Frontal cortex (tissue), 4 donors: ENCODE data around the gene NSUN7. TPM values are rescaled to one million over a fixed set of nuclear protein-coding genes. Genes with fewer than 3 reads are reported as not detected.
"Not testable (repeated sequence)": the region's sequence is repeated elsewhere in the genome, so short reads cannot be mapped to it uniquely, and the experiment has no call there.

Experiments
- DNase-seq, 2 donors: peaks; one replicate each; pipeline ENCODE4 v3.0.0; 2012; ENCODE audit warnings: low spot score in 2 of 2
- FAIRE-seq: peaks from 2 replicates; lab custom pipeline; 2012; peaks lifted over from hg19 to GRCh38; lab: Jason Lieb, UNC
- total RNA-seq: library from RNA; depleted of rRNA; stranded (reverse); fragments of >200 nt; gene quantifications from one replicate; pipeline ENCODE4 v1.2.3, GENCODE V29; 2014
- donor health status: control.
- donor health status: control.
- donor health status: control.

NSUN7 gene
- total RNA-seq, 1 donor from 2014 or later: 11.0 TPM

DNA sequence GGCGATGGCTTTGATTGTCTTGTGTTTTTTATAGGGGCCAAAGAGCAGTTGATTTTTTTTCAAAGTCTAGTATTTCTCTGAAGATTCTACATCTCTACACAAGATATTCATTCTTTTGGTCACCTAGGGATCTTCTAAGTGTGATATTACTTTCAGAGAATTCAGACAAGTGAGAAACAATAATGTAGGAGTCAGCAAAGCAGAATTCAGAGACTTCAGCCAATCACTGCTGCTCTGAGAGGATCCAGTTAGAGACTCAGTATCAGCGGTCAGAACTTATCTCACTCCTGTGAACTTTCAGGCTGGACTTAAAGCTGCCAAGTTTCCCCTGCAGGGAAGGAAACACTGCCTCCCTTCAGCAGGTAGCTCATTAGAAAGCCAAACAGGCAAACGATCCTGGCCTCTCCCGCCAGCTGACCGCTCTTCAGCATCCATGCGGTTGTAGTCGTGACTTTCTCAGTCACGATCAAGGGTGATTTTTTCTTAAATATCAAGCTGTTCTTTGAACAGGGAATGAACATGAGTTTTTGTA, 59.2 kb downstream of the NSUN7 start:
- no peak for FAIRE-seq
- DNase-seq: no peak

DNA sequence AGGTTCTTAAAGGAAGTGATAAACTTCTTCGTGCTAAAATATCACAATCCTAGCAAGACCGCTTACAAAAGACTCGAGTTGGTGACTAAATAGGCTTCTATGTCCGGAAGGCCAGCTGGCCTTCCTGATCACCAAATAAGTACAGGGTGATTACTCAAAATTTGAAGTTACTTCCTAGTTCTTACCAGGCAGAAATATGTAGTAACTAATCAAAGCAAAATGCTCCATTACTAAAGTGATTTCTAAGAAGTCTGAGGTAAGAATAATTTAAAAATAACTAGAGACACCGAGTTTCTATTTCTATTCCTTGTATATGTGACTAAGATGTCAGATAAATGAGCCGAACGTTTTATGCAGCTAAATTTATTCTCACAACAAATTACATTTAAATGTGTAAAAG, 62.2 kb downstream of the NSUN7 start:
- FAIRE-seq: no peak

DNA sequence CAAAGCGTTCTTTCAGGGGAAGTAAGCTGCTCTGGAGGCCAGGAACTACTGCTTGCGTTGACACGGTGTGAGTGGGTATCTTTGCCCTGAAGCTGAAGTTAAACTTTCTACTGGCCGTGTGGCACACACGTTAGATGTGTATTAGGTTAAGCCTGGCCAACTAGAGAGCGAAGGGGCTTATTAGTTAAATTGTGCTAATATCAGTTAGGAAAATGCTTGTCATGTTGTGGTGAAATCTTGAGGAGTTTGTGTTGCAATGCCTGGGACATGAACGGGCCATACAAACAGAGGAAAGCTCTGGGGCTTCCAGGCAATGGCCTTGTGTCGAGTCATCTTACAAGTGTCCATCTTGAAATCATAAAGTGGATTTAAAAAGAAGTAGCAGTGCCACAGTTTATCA, 62.6 kb downstream of the NSUN7 start:
- FAIRE-seq: no peak
- no peak for DNase-seq

More for the DNA sequence above, 62.2 kb downstream of the NSUN7 start:
- DNase-seq: no peak

DNA sequence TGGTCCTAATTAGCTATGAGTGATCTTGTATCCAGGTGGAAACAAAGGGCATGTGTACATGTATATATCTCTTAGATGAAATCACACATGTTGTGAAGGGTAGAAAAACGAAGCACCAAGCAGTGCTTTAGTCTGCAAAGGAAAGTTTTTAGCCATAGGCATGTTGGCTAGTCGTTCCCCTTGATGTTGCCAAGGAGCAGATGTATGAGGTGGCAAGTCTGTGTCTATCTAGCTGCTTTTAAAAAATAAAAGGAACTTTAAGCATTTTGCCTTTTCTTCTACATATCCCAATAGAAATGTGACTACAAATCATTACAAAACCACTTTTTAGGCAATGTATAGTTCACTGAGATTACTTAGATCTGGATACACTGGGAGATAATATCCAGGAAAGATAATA, 63.1 kb downstream of the NSUN7 start:
- FAIRE-seq (no peak), DNase-seq (no peak)

DNA sequence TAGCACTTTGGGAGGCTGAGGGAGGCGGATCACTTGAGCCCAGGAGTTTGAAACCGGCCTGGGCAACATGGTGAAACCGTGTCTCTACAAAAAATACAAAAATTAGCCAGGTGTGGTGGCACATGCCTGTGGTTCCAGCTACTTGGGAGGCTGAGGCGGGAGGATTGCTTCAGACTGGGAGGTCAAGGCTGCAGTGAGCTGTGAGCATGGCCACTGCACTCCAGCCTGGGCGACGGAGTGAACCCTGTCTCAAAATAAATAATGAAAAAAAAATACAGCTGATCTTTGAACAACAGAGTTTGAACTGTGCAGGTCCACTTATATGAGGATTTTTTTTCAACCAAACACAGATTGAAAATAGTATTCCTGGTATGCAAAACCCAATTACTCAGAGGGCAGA, 67.4 kb downstream of the NSUN7 start:
- not testable (repeated sequence) for FAIRE-seq, DNase-seq

DNA sequence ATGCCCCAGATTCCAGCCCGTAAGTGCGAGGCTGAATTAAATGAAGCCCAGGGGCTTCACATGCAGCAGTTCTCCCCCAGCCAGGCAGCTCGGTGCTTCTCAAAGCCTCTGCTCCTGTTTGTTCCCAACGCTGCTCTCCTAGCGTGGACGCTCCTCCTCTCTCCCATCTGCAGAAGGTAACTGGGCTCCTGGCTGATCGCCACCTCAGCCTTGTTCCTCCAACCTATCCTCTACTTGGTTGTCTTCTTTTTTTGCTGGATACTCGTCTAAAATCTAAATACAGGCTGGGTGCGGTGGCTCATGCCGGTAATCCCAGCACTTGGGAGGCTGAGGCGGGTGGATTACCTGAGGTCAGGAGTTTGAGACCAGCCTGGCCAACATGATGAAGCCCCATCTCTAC, 70.3 kb downstream of the NSUN7 start:
- no peak for FAIRE-seq
- no peak for DNase-seq

DNA sequence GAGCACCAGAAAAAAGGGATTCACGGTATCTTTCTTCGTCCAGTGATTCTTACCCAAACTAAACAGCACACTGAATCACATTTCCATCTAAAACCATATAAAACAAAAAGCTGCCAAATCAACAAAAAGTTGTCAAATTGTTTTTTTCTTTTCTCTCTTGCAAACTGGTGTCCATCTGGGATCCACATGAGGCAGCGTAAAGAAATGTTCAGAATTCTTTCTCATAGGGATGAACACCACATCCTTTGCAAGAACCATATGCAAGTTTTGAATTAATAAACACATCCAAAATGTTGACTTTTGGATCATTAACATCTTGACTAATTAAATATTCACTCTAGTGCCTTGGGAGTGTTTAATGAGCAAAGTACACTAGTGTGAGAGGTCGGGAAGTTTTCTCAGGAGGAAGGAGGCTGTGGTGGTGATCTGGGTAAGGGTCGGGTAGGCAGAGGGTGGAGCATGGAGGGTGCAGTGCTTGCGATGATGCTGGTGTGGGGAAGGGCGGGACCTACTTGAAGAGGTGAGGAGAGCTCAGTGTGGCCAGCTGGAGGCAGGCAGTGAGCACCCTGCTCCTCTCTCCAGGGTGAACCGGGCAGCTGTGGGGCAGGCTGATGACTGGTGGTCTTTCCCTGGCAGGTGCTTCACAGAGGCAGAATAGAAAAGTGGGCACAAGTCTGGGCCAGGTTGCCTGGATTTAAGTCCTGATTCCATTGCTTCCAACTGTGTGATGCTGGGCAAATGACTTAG, 72.8 kb downstream of the NSUN7 start:
- no peak for DNase-seq
- FAIRE-seq: no peak

DNA sequence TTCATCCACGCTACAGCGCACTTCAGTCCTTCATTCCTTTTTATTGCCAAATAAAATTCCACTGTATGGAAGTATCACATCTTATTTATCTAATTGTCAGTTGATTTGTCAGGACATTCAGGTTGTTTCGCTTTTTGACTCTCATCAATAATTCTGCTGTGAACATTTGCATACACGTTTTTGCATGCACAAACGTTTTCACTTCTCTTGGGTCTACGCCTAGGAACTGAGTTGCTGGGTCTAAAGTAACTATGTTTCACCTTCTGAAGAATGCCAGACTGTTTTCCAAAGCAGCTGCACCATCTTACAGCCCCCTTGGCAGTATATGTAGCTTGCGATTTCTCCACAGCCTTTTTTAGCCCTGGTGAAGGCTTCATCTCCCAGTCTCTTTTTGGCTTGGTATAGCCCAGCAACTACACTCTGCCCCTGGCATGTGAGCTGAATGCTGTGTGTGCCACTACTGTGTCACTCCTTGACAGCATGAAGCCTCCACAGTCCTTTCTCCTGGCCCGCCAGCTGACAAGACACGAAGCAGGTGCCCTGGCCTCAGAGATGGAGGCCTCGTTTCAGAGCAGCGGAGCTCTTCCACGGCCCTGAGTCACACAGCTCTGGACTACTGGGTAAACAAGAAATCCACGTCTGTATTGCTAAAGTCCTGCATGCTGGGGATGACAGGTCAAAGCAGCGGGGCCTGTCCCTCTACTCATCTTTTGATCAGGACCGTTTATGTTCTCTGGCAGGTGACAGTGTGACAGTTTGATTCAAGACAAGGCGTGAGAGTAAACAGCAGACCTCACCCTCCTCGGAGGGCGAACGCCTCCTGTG, 75.5 kb downstream of the NSUN7 start:
- FAIRE-seq: no peak
- DNase-seq: no peak

DNA sequence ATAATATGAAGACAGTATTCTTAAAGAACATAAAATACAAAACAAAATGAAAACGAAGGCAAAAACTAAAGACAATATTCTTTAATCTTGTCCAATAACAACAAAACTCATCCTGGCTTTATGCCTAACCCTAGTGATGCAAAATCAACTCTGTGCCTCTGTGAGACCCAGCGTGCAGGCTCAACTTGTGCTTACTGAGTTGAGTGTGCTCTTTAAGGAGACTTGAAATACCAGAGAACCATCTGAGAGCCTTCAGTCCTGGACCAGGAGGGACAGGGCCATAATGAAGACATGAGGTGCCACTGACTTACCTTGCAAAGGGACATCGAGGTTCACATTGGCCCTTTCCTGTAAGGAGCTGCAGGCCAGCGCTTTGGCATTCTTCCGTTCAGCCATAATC, 77.1 kb downstream of the NSUN7 start:
- DNase-seq (no peak), FAIRE-seq (no peak)

DNA sequence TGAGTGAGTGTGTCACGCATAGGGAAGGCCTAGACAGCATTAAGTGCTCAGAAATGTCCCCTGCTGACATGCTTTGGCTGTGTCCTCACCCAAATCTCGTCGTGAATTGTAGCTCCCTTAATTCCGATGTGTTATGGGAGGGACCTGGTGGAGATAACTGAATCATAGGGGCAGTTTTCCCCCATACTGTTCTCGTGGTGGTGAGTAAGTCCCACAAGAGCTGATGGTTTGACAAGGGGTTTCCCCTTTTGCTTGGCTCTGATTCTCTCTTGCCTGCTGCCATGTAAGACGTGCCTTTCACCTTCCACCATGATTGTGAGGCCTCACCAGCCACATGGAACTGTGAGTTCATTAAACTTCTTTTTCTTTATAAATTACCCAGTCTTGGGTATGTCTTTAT, 78.0 kb downstream of the NSUN7 start:
- DNase-seq (no peak), FAIRE-seq (no peak)

DNA sequence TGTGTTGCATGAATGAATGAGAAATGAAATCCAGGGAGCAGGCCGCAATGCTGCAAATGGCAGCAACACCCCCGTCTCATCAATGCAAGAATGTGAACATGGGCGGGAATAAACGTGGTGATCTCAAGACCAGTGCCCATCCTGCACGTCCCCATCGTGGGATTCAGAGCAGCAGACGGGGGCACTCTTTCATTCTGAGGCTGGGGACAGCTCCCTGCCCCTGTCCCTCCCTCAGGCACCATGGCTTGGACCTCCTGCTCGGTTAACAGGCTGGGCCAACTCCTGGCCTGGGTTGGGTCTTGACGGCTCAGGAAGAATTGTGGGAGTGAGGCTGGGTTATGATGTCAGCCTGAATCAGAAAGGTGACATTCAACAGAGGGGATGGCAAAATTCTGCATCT, 78.9 kb downstream of the NSUN7 start:
- DNase-seq (no peak), FAIRE-seq (no peak)

DNA sequence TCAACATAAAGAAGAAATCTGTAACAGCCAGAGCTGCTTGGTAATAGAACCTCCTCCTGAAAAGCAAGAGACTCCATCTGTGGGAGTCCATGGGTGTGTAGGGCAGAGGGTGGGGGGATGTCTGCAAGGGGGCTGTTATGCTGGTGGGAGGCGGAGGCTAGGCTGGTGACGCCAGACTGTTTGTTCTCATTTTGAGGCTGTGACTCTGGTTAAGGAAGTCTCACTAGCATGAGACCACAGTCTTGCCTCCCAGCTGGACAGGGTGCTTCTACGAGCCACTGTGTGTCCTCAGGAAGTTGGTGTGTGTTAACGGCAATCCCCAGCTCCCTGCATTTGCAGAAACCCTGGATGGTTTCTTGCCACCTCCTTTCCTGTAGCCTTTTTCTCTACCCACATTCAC, 79.8 kb downstream of the NSUN7 start:
- FAIRE-seq: no peak
- DNase-seq: no peak

DNA sequence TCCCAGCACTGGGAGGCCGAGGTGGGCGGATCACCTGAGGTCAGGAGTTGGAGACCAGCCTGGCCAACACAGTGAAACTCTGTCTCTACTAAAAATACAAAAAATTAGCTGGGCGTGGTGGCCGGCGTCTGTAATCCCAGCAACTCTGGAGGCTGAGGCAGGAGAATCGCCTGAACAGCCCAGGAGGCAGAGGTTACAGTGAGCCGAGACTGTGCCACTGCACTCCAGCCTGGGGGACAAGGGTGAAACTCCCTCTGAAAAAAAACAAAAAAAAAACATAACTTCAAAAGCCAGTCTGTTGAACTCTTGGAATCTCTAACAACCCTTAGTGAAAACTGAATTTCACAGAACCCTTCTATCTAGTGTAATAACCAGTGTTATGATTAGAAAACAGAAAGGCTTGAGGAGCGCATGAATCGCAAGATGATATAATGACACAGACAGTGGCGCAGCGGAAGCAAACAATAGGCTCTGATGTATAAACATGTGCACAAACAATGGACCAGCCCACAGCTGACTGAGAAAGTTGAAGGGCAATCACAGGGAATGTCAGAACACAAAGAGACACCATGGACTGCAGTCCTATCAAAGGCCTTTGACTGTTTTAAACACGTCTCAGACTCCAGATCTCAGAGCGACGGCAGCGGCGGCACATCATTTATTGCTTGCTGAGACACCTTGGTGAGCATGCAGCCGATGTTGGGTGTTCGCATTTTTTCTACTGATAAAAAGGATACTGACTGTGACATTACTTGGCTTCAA, 81.6 kb downstream of the NSUN7 start:
- DNase-seq (peak; percentile 36 to 39), FAIRE-seq (peak; percentile 66)

DNA sequence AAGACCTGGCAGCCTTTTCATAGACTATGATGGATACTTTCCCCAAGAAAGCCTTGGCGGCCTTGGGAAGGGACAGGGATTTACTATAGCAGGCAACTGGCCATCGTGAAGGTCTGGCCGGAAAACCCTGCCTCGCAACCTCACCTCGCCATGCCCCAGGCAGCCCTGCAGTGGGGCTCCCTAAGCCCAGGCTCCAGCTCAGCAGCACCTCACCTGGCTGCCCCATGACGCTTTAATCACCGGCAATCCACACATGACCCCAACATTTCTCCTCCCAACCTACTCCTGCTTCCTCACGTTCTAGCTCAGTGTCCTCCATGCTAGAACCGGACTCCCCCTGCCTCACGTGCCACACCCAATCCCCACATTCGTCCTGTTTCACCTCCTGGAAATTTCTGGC, 82.4 kb downstream of the NSUN7 start:
- DNase-seq: no peak
- FAIRE-seq: no peak

DNA sequence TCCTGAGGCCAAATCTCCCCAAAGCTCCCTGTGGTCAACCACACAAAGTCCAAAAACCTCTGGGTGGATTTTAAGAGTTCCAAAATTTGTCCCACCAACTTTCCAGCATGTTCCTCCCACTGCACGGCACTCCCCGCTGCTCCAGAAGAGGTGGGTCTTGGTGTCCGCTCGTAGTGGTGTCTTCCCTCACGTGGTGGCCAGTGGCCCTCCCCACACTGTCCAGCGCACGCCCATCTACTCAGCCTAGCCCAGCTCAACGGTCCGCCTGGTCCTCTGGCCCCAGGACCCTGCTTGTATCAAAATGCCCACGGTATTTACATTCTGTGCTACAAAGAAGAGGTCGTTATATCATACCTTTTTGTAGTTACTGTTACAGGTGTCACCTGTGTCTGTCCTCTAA, 83.5 kb downstream of the NSUN7 start:
- FAIRE-seq (no peak), DNase-seq (no peak)

DNA sequence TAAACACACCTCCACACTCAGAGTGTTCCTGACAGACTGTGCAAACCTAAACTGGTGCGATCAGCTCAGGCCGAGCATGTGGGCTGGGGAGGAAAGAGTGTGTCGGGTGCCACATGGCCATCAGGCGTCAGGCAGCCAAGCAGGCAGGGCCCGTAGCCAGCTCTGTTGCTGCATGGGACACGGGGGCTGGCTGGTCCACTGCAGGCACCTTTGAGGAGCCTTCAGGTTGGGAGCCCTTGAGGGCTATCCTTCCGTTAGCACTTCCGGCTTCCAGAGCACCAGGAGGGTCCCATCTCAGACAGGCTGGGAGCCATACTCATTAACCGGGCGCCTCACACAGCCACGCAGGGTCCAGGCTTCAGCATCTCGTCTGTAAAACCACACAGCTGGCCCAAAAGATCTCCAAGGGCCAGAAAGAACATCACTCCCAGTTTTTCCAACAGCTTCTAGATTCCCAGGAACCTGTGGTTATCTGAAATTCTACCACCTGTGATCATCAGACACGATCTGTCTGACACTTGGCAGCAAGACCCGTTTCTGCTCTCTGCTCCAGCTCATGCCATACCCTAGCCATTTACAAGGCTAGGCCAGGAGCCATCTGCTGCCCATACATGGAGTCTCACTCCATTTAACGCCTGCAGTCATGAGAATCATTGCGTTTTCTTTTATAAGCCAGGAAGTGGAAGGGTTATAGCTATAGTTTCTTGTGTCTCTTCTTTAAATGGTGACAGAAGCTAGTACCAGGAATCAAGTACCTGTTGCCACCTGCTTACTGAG, 87.5 kb downstream of the NSUN7 start:
- DNase-seq (no peak), FAIRE-seq (no peak)

DNA sequence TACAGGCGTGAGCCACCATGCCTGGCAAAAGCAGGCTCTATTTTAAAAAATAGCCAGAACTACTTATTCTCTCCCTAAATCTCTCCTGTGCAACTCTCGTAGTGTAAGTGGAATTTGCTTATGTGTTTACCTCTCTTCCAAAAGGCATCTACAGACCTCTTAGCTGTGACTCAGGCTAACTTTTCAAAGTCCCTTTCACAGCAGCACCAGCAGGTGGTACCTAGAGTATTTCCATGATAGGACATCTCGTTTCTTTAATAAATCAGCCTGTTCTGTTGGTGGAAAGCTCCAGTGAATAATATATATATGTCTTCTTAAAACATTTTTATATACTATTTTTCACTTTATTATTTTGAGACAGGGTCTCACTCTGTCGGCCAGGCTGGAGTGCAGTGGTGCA, 89.0 kb downstream of the NSUN7 start:
- FAIRE-seq (no peak), DNase-seq (no peak)

DNA sequence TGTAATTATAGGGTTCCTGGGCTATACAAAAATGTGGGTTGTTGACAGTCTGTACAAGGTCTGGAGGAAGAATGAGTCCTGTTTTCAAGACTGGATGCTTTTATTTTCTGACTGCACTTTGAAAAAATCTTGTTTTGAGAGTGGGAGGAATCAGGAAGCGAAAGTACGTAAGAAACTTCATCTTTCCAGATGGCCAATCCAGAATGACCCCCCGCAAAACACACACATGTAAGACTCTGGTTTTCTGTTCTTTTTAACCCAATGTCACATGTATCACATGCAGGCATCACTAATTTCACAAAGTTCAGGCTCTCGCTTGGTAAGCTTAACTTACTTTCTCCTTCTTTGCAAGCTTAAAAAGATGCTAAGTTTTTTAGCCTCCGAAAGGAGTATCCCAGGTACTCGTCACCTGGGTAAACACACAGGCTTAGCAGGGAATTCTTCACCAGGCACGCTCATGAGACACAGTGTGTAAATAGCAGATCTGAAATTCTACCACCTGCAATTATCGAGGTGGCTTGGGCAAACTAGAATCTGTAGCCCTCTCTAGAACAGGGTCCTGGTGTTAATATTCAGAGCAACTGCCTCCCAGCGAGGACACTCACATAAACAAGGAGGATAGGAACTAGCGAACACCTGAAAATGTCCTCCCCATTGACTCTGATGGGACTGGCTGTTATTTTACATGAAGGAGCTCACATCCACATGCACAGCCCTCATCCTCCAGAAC, 90.7 kb downstream of the NSUN7 start:
- no peak for DNase-seq
- no peak for FAIRE-seq

DNA sequence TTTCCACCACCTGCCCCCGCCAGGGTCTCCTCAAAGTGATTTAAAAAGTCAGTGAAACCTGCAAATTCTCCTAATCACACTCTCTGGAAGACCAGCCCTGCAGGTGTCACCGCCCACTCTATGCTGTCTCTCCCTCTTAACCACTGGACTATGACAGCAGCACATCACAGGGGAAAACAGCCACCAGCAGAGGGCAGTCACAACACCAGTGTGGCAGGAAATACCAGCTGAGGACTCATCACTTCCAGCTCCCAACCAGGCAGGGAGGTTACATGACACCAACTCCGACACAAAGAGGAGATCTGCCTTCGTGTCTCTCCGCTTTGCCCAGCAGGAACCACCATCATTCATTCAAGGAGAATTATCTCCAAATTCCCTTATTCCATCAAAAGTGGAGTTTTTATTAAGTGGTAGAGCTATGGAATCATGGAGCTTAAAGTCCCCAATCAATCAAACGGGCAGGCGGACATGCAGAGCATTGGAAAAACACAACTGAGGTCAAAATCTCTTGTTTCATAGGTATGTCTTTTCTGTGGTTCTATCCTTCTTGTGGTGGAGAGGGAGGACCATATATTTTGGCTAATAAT, 91.3 kb downstream of the NSUN7 start:
- DNase-seq: peak in 1 of 2 donors; percentile 53
- no peak for FAIRE-seq
